ENCODE data around the gene ZSWIM1.

The ZSWIM1 gene

GRCh38 chr20:45904583-45905504 lies 23.8 kb downstream of the ZSWIM1 start:
- DNase-seq (ENCODE audit: low read depth): no peak
- Histone ChIP-seq H3K4me3 (ENCODE audit: low read length) (no peak overlapping the region), H3K9me3 (ENCODE audit: control insufficient read depth, low read length) (no peaks in the 10 kb centered on the region), H3K36me3 (ENCODE audit: control insufficient read depth, insufficient read depth, low read length, severe bottlenecking) (peaks cover 84% of the 10 kb centered on the region), H3K9ac (ENCODE audit: low read length) (no peak overlapping the region), H3K4me1 (ENCODE audit: control insufficient read depth, insufficient read depth, low read length) (peaks cover 18% of the 10 kb centered on the region), H3K27me3 (replicated peaks; ENCODE audit: control insufficient read depth, insufficient read depth, low read length) (no peaks in the 10 kb centered on the region)

- Histone ChIP-seq H3K9me3 (ENCODE audit: control insufficient read depth, low read length) (no peaks in the 10 kb centered on the region), H3K9ac (ENCODE audit: low read length) (peak overlapping the region; percentile 21), H3K4me3 (ENCODE audit: low read length) (no peak overlapping the region), H3K4me1 (ENCODE audit: control insufficient read depth, insufficient read depth, low read length) (peaks cover 21% of the 10 kb centered on the region), H3K27me3 (replicated peaks; ENCODE audit: control insufficient read depth, insufficient read depth, low read length) (no peaks in the 10 kb centered on the region), H3K36me3 (ENCODE audit: control insufficient read depth, insufficient read depth, low read length, severe bottlenecking) (peaks cover 79% of the 10 kb centered on the region)
- DNase-seq (ENCODE audit: low read depth): peak; percentile 52
These were observed 24.6 kb downstream of the ZSWIM1 start for GRCh38 chr20:45905505-45906079.

DNA sequence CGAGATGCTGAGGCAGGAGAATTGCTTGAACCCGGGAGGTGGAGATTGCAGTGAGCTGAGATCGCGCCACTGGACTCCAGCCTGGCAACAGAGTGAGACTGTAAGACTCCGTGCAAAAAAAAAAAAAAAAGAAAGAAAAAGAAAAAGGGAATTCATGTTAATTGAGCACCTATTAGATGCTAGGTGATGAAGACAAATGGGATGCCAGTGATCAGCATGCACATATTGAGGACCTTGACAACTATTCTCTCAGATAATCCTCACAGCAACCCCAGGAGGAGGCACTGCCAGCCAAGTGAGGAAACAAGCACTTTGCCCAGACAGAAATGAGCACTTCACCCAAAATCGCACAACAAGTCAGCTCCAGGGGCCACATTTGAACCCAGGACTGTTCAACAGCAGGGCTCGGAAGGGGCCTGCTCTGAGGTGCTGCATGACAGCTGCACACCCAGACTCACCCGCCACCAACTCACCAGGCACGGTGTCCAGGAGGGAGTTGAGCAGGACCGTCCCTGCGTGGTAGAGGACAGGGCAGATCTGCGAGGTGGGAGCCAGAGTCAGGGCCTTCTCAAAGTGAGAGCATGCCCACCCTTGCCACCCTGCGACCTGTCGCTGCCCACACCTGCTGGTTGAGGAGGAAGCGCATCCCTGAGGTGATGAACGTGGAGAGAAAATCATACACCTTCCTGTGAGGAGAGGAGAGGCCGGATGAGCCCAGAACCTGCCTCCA lies 26.4 kb downstream of the ZSWIM1 start:
- H3K9me3 ChIP-seq (ENCODE audit: control insufficient read depth, low read length): no peaks in the 10 kb centered on the region
- H3K4me1 ChIP-seq (ENCODE audit: control insufficient read depth, insufficient read depth, low read length): peaks cover 33% of the 10 kb centered on the region
- H3K36me3 ChIP-seq (ENCODE audit: control insufficient read depth, insufficient read depth, low read length, severe bottlenecking): peaks cover 63% of the 10 kb centered on the region
- H3K9ac ChIP-seq (ENCODE audit: low read length): no peak overlapping the region
- no peak overlapping the region for H3K4me3 ChIP-seq (ENCODE audit: low read length)
- DNase-seq (ENCODE audit: low read depth): no peak
- H3K27me3 ChIP-seq (replicated peaks; ENCODE audit: control insufficient read depth, insufficient read depth, low read length): no peaks in the 10 kb centered on the region

DNA sequence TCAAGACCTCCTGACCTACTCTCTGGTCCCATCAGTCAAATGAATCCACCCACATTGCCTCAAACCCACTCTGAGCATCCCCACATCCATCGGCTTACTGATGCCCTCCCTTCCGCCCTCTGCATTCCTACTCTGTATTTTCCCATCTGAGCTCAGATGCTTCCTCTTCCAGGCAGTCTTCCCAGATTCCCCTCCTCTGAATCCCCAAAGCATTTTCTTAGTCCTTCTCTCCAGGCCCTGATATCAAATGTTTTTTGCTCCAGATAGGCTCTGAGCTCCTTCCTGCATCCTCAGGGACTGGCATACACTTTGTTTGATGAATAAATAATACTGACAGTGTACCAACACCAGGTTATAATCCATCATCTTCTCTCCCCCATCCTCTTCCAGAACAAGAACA lies 27.1 kb downstream of the ZSWIM1 start:
- no peak overlapping the region for H3K9ac ChIP-seq (ENCODE audit: low read length)
- no peaks in the 10 kb centered on the region for H3K27me3 ChIP-seq (replicated peaks; ENCODE audit: control insufficient read depth, insufficient read depth, low read length)
- H3K9me3 ChIP-seq (ENCODE audit: control insufficient read depth, low read length): no peaks in the 10 kb centered on the region
- H3K36me3 ChIP-seq (ENCODE audit: control insufficient read depth, insufficient read depth, low read length, severe bottlenecking): peaks cover 56% of the 10 kb centered on the region
- no peak overlapping the region for H3K4me3 ChIP-seq (ENCODE audit: low read length)
- no peak for DNase-seq (ENCODE audit: low read depth)
- peaks cover 35% of the 10 kb centered on the region for H3K4me1 ChIP-seq (ENCODE audit: control insufficient read depth, insufficient read depth, low read length)

- H3K36me3 ChIP-seq (ENCODE audit: control insufficient read depth, insufficient read depth, low read length, severe bottlenecking): peaks cover 44% of the 10 kb centered on the region
- peak overlapping the region; percentile 70 for H3K4me3 ChIP-seq (ENCODE audit: low read length)
- no peak for DNase-seq (ENCODE audit: low read depth)
These were observed 28.3 kb downstream of the ZSWIM1 start for GRCh38 chr20:45909336-45909808.

GRCh38 chr20:45909817-45910669 lies 29.0 kb downstream of the ZSWIM1 start:
- H3K27me3 ChIP-seq (replicated peaks; ENCODE audit: control insufficient read depth, insufficient read depth, low read length): no peaks in the 10 kb centered on the region

More at GRCh38 chr20:45909336-45909808, 28.3 kb downstream of the ZSWIM1 start:
- Histone ChIP-seq H3K9ac (ENCODE audit: low read length) (peak overlapping the region; percentile 58), H3K27me3 (replicated peaks; ENCODE audit: control insufficient read depth, insufficient read depth, low read length) (no peaks in the 10 kb centered on the region), H3K4me1 (ENCODE audit: control insufficient read depth, insufficient read depth, low read length) (peaks cover 35% of the 10 kb centered on the region), H3K9me3 (ENCODE audit: control insufficient read depth, low read length) (no peaks in the 10 kb centered on the region)

DNA sequence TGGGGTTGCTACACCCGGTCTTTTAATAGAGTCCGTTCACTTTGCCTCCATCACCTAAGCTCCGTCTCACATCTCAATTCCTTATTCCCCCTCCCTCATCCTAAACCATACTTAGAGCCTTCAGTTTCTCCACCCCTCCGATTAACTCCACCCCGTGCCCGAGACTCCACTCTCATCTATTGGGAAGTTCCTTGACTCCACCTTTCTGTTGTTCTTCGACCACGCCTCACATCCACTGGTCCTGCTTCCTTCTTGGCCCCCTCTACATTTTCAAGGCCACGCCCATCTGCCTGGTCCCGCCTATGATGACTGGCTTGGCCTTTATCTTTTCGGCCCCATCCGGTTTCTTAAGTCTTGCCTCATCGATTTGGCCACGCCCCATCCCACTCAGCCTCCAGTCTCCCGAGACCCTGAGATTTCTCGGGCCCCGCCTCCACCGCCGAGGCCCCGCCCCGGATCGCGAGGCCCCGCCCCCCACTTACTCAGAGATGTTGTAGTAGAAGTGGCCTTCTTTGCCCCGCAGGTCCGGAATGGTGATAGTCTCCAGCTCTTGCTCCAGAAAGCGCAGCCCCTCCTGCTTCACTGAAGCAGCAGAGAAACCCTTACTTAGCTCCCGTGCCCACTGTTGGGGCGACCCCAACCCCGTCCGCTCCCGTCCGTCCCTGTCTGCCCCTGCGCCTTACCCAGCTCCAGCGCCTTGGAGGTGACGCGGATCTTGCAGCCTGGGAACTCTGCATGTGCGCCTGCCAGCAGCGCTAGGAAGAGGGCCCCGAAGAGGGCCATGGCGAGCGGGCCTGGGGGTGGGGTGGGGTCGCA lies 29.9 kb downstream of the ZSWIM1 start:
- Histone ChIP-seq H3K27me3 (replicated peaks; ENCODE audit: control insufficient read depth, insufficient read depth, low read length) (no peaks in the 10 kb centered on the region), H3K4me3 (ENCODE audit: low read length) (peak overlapping the region; percentile 83), H3K9ac (ENCODE audit: low read length) (peak overlapping the region; percentile 89), H3K9me3 (ENCODE audit: control insufficient read depth, low read length) (no peaks in the 10 kb centered on the region), H3K4me1 (ENCODE audit: control insufficient read depth, insufficient read depth, low read length) (peaks cover 29% of the 10 kb centered on the region), H3K36me3 (ENCODE audit: control insufficient read depth, insufficient read depth, low read length, severe bottlenecking) (peaks cover 29% of the 10 kb centered on the region)
- DNase-seq (ENCODE audit: low read depth): peak; percentile 98

More at GRCh38 chr20:45909817-45910669, 29.0 kb downstream of the ZSWIM1 start:
- no peak for DNase-seq (ENCODE audit: low read depth)
- H3K36me3 ChIP-seq (ENCODE audit: control insufficient read depth, insufficient read depth, low read length, severe bottlenecking): peaks cover 37% of the 10 kb centered on the region
- H3K9me3 ChIP-seq (ENCODE audit: control insufficient read depth, low read length): no peaks in the 10 kb centered on the region
- peak overlapping the region; percentile 70 for H3K4me3 ChIP-seq (ENCODE audit: low read length)
- peaks cover 35% of the 10 kb centered on the region for H3K4me1 ChIP-seq (ENCODE audit: control insufficient read depth, insufficient read depth, low read length)
- H3K9ac ChIP-seq (ENCODE audit: low read length): peak overlapping the region; percentile 58

- Histone ChIP-seq H3K9ac (ENCODE audit: low read length) (peak within 1 kb of the TSS; percentile 89), H3K27me3 (replicated peaks; ENCODE audit: control insufficient read depth, insufficient read depth, low read length) (no peaks in the 10 kb centered on the region), H3K4me1 (ENCODE audit: control insufficient read depth, insufficient read depth, low read length) (peaks cover 25% of the 10 kb centered on the region), H3K9me3 (ENCODE audit: control insufficient read depth, low read length) (no peaks in the 10 kb centered on the region), H3K36me3 (ENCODE audit: control insufficient read depth, insufficient read depth, low read length, severe bottlenecking) (peaks cover 23% of the 10 kb centered on the region), H3K4me3 (ENCODE audit: low read length) (peak within 1 kb of the TSS; percentile 83)
- peak; percentile 66 for DNase-seq (ENCODE audit: low read depth)
These were observed 30.7 kb downstream of the ZSWIM1 start, which contains the start of gene PLTP for GRCh38 chr20:45911486-45912343. Gene PLTP, minus strand, starts transcription at chr20:45912155. Its CDS starts 703 bp downstream, at chr20:45911452.

GRCh38 chr20:45912344-45912682 lies 31.3 kb downstream of the ZSWIM1 start:
- Histone ChIP-seq H3K9ac (ENCODE audit: low read length) (peak overlapping the region; percentile 89), H3K4me3 (ENCODE audit: low read length) (peak overlapping the region; percentile 83), H3K9me3 (ENCODE audit: control insufficient read depth, low read length) (no peaks in the 10 kb centered on the region), H3K4me1 (ENCODE audit: control insufficient read depth, insufficient read depth, low read length) (peaks cover 25% of the 10 kb centered on the region), H3K27me3 (replicated peaks; ENCODE audit: control insufficient read depth, insufficient read depth, low read length) (no peaks in the 10 kb centered on the region), H3K36me3 (ENCODE audit: control insufficient read depth, insufficient read depth, low read length, severe bottlenecking) (peaks cover 19% of the 10 kb centered on the region)
- no peak for DNase-seq (ENCODE audit: low read depth)
